HL-60/S4 treated with phorbol 12-myristate 13-acetate at 8.2 ng/mL for 4 days and 3 days (cell line): Measurements from ENCODE around the gene SHBG.
"Not testable (repeated sequence)": the region's sequence is repeated elsewhere in the genome, so short reads cannot be mapped to it uniquely, and the experiment has no call there.

Source experiments
- in situ Hi-C: fragments of 300-500 bp; cut with MboI; formaldehyde crosslinking; loops from 2 replicates; pipeline ENCODE4 v1.15.0; 2022; ENCODE audit warnings: low sequenced_read_pairs

Gene SHBG

GRCh38 chr17:7610641-7611040 is 19.3 kb upstream of the SHBG start:
- in situ Hi-C loops = no loop called here

GRCh38 chr17:7611635-7612293 is 18.2 kb upstream of the SHBG start:
- in situ Hi-C loops = no loop called here

GRCh38 chr17:7612294-7612640 is 17.7 kb upstream of the SHBG start:
- in situ Hi-C loops = no loop called here

GRCh38 chr17:7613769-7614424 is 16.0 kb upstream of the SHBG start:
- in situ Hi-C loops = no loop called here

- in situ Hi-C loops = no loop called here
Observed at GRCh38 chr17:7614425-7615264, 15.3 kb upstream of the SHBG start, which contains the start of gene FXR2. Gene FXR2 (minus strand): TSS chr17:7614897. CDS start chr17:7614532, 365 bp downstream.

- in situ Hi-C loops = no loop called here
Observed at GRCh38 chr17:7615265-7615747, 14.6 kb upstream of the SHBG start.

- in situ Hi-C loops = no loop called here
Observed at GRCh38 chr17:7618608-7619007, 11.3 kb upstream of the SHBG start.

- in situ Hi-C loops = no loop called here
Observed at GRCh38 chr17:7620835-7621234, 9.1 kb upstream of the SHBG start.

GRCh38 chr17:7623661-7624060 is 6.3 kb upstream of the SHBG start:
- in situ Hi-C loops = no loop called here

GRCh38 chr17:7625749-7626148 is 4.2 kb upstream of the SHBG start:
- in situ Hi-C loops = not testable (repeated sequence)

- in situ Hi-C loops = no loop called here
Observed at GRCh38 chr17:7626307-7626706, 3.6 kb upstream of the SHBG start.

- in situ Hi-C loops = no loop called here
Observed at GRCh38 chr17:7626956-7627249, 3.0 kb upstream of the SHBG start.

GRCh38 chr17:7627250-7628121 is 2.4 kb upstream of the SHBG start, which contains the start of gene SAT2:
Gene SAT2 (minus strand): TSS chr17:7627821. CDS start chr17:7627635, 186 bp downstream.
- in situ Hi-C loops = no loop called here

GRCh38 chr17:7631398-7632380 is 1.8 kb downstream of the SHBG start:
- in situ Hi-C loops = no loop called here

- in situ Hi-C loops = no loop called here
Observed at GRCh38 chr17:7632492-7632894, 2.6 kb downstream of the SHBG start.

GRCh38 chr17:7633093-7633492 is 3.2 kb downstream of the SHBG start:
- in situ Hi-C loops = no loop called here

- in situ Hi-C loops = no loop called here
Observed at GRCh38 chr17:7634384-7634783, 4.4 kb downstream of the SHBG start.

- in situ Hi-C loops = no loop called here
Observed at GRCh38 chr17:7636163-7636562, 6.2 kb downstream of the SHBG start.

- in situ Hi-C loops = no loop called here
Observed at GRCh38 chr17:7640783-7641182, 10.8 kb downstream of the SHBG start.

- in situ Hi-C loops = not testable (repeated sequence)
Observed at GRCh38 chr17:7641635-7642034, 11.7 kb downstream of the SHBG start.
